ENCODE data around the gene PTGFRN.

GRCh38 chr1:116988908-116989307 is 79.2 kb downstream of the PTGFRN start:
- TF ChIP-seq CTCF (IDR thresholded peaks at IDR 0.05) (no peak), EZH2phosphoT487 (IDR thresholded peaks at IDR 0.05) (no peak), EZH2 (IDR thresholded peaks at IDR 0.05) (no peak)
